ENCODE data around the gene ERMP1.
"Not testable (repeated sequence)": the region's sequence is repeated elsewhere in the genome, so short reads cannot be mapped to it uniquely, and the experiment has no call there.

The ERMP1 gene

GRCh38 chr9:5813824-5814223 is 19.1 kb downstream of the ERMP1 start:
- no peak for DNase-seq

GRCh38 chr9:5811751-5812150 is 21.2 kb downstream of the ERMP1 start:
- DNase-seq = no peak

GRCh38 chr9:5805478-5805877 is 27.4 kb downstream of the ERMP1 start:
- DNase-seq = no peak

- DNase-seq = no peak
Measured at GRCh38 chr9:5801739-5802113, 31.2 kb downstream of the ERMP1 start.

GRCh38 chr9:5800969-5801738 is 31.8 kb downstream of the ERMP1 start:
- DNase-seq = peak; percentile 59

- not testable (repeated sequence) for DNase-seq
Measured at GRCh38 chr9:5800378-5800777, 32.5 kb downstream of the ERMP1 start.

- peak; percentile 22 for DNase-seq
Measured at GRCh38 chr9:5799314-5799713, 33.6 kb downstream of the ERMP1 start.

- DNase-seq = no peak
Measured at GRCh38 chr9:5798581-5798980, 34.3 kb downstream of the ERMP1 start.

- no peak for DNase-seq
Measured at GRCh38 chr9:5796298-5796697, 36.6 kb downstream of the ERMP1 start.

- no peak for DNase-seq
Measured at GRCh38 chr9:5793812-5794211, 39.1 kb downstream of the ERMP1 start.

GRCh38 chr9:5791870-5792269 is 41.0 kb downstream of the ERMP1 start:
- DNase-seq = no peak

- DNase-seq = peak; percentile 2
Measured at GRCh38 chr9:5790923-5791322, 42.0 kb downstream of the ERMP1 start.

- no peak for DNase-seq
Measured at GRCh38 chr9:5789489-5789888, 43.4 kb downstream of the ERMP1 start.

- no peak for DNase-seq
Measured at GRCh38 chr9:5787759-5788302, 45.1 kb downstream of the ERMP1 start.

GRCh38 chr9:5787220-5787619 is 45.7 kb downstream of the ERMP1 start:
- no peak for DNase-seq

- no peak for DNase-seq
Measured at GRCh38 chr9:5786370-5787127, 46.4 kb downstream of the ERMP1 start.

GRCh38 chr9:5784526-5785315 is 48.2 kb downstream of the ERMP1 start:
- no peak for DNase-seq

- no peak for DNase-seq
Measured at GRCh38 chr9:5783982-5784381, 48.9 kb downstream of the ERMP1 start.

- not testable (repeated sequence) for DNase-seq
Measured at GRCh38 chr9:5783420-5783819, 49.5 kb downstream of the ERMP1 start.

GRCh38 chr9:5779705-5780218 is 53.2 kb downstream of the ERMP1 start:
- not testable (repeated sequence) for DNase-seq

GRCh38 chr9:5778805-5779204 is 54.1 kb downstream of the ERMP1 start:
- no peak for DNase-seq

- DNase-seq = no peak
Measured at GRCh38 chr9:5773324-5773999, 59.5 kb downstream of the ERMP1 start.
